Effector memory CD8-positive, alpha-beta T cell (primary cell): ENCODE measurements around the gene NDOR1.

Experiments used
- ATAC-seq: fragments of 150-1000 bp; cut with Tn5 transposase; replicated peaks from 2 replicates; pipeline ENCODE4 v1.10.0; 2021; ENCODE audit warnings: mild to moderate bottlenecking, moderate library complexity
- DNase-seq, 3 experiments: peaks; one replicate each; pipeline ENCODE4 v3.0.0; 2021
- H3K27ac Mint-ChIP-seq, 2 donors: one replicate each; pipeline ENCODE4 v1.8.0; 2022; ENCODE audit warnings: mild to moderate bottlenecking in 2 of 2, mixed read lengths in 2 of 2, moderate library complexity in 2 of 2
- H3K27me3 Mint-ChIP-seq, 2 donors: one replicate each; pipeline ENCODE4 v1.8.0; 2022; ENCODE audit warnings: mixed read lengths in 2 of 2
- H3K36me3 Mint-ChIP-seq: one replicate; pipeline ENCODE4 v1.8.0; 2022; ENCODE audit warnings: mild to moderate bottlenecking, moderate library complexity, mixed read lengths; ENCODE audit not compliant: insufficient read depth
- H3K4me1 Mint-ChIP-seq, 2 donors: one replicate each; pipeline ENCODE4 v1.8.0; 2022; ENCODE audit warnings: low read depth in 2 of 2, mixed read lengths in 2 of 2
- H3K4me3 Mint-ChIP-seq, 2 donors: one replicate each; pipeline ENCODE4 v1.8.0; 2022; ENCODE audit warnings: mild to moderate bottlenecking in 2 of 2, mixed read lengths in 2 of 2, moderate library complexity in 2 of 2
- H3K9me3 Mint-ChIP-seq, 2 donors: one replicate each; pipeline ENCODE4 v1.8.0; 2022; ENCODE audit warnings: mixed read lengths in 2 of 2

The NDOR1 gene

DNA sequence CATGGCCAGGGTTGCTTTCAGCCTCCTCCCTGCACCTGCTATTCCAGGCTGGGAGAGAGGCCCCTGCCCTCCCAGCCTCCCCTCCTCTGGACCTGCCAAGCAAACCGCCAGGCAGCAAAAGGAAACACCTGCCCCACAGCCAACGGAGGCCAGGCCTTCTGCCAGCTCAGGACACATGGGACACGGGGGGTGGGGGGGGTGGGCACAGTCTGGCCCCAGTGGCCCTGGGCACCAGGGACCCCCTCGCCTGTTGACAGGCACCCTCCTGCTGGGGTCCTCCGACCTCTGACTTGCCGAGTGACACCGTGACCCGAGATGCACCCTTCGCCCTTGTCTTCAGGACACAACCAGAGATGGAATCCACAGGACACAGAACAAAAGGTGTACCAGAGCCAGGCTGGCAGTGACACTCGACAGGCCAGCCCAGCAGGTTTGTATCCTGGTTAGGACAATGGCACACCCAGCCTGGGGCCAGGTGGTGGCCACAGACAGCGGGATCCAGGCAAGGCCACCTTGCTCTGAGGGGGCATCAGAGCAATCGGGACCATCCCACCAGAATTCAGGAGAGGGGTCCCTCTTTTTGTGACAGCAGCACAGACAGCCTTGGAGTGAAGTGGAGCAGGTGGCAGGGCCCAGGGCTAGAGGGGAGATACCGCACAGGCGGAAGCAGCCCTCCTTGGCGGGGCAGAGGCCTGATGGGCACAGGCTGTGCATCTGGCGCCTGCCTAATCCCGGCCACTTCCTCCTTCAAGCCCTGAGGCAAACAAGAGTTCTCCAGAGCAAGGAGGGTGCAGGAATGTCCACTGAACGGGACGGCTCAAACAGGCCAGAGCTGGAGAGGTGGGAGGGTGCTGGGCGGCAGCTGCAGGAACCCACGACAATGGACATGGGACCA lies 32.4 kb upstream of the NDOR1 start:
- Mint-ChIP-seq H3K4me1 (peaks cover 0 to 13% of the 10 kb centered on the region in 2 donors), H3K27me3 (peaks cover 0 to 29% of the 10 kb centered on the region in 2 donors), H3K9me3 (no peaks in the 10 kb centered on the region), H3K4me3 (no peak overlapping the region), H3K27ac (no peak overlapping the region), H3K36me3 (peaks cover 12% of the 10 kb centered on the region)
- ATAC-seq (no peak), DNase-seq (no peak)

DNA sequence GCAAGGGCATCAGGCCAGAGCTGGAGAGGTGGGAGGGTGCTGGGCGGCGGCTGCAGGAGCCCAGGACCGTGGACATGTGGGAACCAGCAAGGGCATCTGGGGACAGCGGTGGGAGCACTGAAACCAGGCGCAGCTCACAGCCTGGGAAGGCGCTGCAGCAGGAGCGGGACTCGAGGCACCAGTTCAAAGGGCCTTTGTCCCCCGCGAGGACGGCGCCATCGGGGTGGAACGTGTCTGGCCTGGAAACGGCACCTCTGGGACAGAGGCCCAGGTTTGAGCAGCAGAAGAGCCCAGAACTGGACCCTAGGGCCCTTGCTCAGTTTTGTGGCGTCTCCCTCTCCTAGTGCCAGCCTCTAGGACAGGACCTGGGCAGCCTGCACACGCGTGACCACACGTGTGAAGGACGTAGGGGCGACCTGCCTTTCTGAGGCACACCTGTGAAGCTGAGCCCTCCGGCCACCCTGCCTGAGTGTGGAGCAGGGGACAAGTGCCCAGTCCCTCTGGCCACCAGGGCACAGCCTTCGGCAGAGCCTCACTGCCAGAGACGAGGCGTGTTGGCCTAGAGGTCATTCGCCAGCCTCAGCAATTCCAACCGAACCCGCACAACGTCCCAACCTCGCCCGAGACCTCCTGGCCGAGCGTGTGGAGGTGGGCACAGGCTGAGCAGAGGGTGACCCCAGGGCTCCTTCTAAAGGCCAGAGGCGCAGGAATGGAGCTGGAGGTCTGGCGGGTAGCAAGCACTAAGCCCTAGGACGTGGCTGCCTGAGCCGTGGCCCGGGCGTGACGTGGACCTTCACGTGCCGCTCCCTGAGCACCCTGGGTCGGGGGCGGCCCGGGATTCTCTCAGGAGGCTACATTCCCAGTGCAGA lies 31.5 kb upstream of the NDOR1 start:
- no peak overlapping the region for H3K4me3 Mint-ChIP-seq
- ATAC-seq = no peak
- H3K4me1 Mint-ChIP-seq = peaks cover 0 to 10% of the 10 kb centered on the region in 2 donors
- DNase-seq = no peak
- no peaks in the 10 kb centered on the region for H3K9me3 Mint-ChIP-seq
- H3K27me3 Mint-ChIP-seq = peaks cover 0 to 29% of the 10 kb centered on the region in 2 donors
- peaks cover 13% of the 10 kb centered on the region for H3K36me3 Mint-ChIP-seq
- no peak overlapping the region for H3K27ac Mint-ChIP-seq

DNA sequence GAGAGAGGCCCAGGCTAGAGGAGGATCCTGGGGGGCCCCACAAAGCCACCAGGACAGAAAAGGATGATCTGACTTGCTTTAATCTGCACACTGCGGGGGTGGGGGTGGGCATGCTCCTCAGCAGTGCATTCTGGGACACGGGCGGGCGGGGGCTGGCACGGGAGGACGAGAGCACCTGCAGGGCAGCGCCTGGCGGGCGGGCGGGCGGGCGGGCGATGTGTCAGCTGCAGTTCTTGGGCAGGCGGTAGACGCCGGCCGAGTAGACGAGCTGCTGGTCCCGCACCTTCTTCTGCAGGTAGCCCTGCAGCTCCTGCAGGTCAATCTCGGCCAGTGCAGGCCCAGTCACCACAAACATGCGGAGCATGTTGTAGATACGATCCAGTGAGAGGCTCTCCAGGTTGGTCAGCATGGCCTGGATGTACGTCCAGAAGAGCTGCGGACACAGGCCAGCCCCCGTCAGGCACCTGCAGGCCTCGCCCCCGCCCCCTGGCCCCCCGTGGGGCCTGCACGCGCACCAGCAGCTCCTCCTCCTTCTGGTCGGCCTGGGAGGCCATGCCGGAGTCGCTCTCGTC lies 30.7 kb upstream of the NDOR1 start:
- Mint-ChIP-seq H3K27me3 (peaks cover 0 to 29% of the 10 kb centered on the region in 2 donors), H3K4me3 (no peak overlapping the region)
- no peak for DNase-seq

DNA sequence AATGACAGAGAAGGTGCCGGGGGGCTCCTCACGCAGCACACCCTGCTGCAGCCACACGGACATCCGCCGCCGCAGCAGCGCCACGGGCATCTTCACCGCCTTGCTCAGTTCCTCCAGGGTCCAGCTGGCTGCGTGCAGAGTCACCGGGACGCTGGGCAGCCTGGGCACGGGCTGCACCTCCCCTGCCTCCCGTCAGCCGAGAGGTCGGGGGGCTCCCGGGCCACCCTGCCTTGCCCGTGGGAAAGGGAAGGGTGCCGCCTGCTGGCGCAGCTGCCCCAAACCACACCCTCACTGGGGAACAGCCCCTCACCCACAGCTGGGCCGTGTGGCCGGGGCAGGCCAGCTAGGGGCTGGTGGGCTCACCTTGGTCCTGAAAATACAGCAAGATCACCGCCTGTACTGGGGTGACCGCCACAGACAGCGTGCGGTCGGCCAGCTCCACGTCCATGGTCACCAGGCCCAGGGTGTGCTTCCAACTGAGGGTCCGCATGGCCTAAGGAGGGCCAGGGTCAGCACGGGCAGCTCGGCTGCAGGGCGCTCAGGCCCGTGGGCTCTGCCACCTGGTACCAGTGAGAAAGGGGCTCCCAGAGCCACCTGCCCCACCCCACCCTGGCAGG lies 30.0 kb upstream of the NDOR1 start:
- DNase-seq (no peak), ATAC-seq (no peak)
- H3K4me1 Mint-ChIP-seq = peaks cover 0 to 10% of the 10 kb centered on the region in 2 donors
- H3K27ac Mint-ChIP-seq = no peak overlapping the region
- H3K36me3 Mint-ChIP-seq = peaks cover 15% of the 10 kb centered on the region
- peaks cover 0 to 23% of the 10 kb centered on the region in 2 donors for H3K27me3 Mint-ChIP-seq
- no peak overlapping the region for H3K4me3 Mint-ChIP-seq
- no peaks in the 10 kb centered on the region for H3K9me3 Mint-ChIP-seq

More for the DNA sequence above, 30.7 kb upstream of the NDOR1 start:
- Mint-ChIP-seq H3K27ac (no peak overlapping the region), H3K36me3 (peaks cover 15% of the 10 kb centered on the region), H3K4me1 (peaks cover 0 to 10% of the 10 kb centered on the region in 2 donors), H3K9me3 (no peaks in the 10 kb centered on the region)
- no peak for ATAC-seq

DNA sequence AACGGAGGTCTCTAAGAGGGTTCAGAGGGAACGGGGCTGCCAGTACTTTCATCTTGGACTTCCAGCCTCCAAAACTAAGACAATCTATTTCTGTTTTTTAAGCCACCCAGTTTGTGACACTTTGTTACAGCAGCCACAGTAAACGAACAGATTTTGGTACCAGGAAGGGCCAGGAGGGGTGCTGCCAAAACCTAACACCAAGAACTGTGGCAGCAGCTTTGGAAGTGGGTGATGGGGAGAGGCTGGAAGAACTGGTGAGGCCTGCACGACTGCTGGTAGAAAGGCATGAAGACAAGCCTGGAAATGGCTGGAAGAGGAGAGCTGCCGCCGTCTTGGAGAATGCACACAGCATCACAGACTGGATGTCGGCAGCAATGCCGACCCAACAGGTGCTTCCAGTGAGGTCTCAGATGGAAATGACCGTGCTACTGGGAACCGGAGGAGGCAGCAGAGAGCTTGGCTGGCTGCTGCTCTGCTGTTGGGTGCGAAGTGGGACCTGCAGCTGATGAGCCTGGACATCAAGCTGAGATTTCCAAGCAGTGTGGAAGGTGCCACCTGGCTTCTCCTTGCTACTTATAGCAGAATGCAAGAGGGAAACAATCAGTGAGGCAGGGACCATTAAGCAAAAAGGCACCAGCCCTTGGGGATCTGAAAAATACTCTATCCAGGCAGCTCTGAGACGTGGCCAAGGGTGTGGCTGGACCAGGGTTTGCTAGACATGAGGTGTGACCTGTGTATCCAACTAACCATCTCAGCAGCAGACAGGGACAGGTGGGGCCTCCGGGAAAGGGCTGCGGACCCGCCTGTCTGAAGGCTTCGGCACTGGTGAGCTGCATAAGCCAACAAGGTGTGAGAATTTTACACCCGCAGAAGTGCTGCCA lies 29.0 kb upstream of the NDOR1 start:
- ATAC-seq = peak; percentile 62
- peak overlapping the region in 1 of 2 donors; percentile 39 for H3K27ac Mint-ChIP-seq
- peaks cover 0 to 12% of the 10 kb centered on the region in 2 donors for H3K27me3 Mint-ChIP-seq
- peaks cover 23% of the 10 kb centered on the region for H3K36me3 Mint-ChIP-seq
- peaks cover 0 to 10% of the 10 kb centered on the region in 2 donors for H3K4me1 Mint-ChIP-seq
- H3K9me3 Mint-ChIP-seq = no peaks in the 10 kb centered on the region
- no peak overlapping the region for H3K4me3 Mint-ChIP-seq
- no peak for DNase-seq

- no peak for DNase-seq
- Mint-ChIP-seq H3K9me3 (no peaks in the 10 kb centered on the region), H3K4me1 (peaks cover 0 to 8% of the 10 kb centered on the region in 2 donors), H3K4me3 (no peak overlapping the region), H3K36me3 (peaks cover 33% of the 10 kb centered on the region), H3K27ac (no peak overlapping the region), H3K27me3 (peaks cover 0 to 3% of the 10 kb centered on the region in 2 donors)
- ATAC-seq = no peak
Observed at GRCh38 chr9:137178201-137178938, 27.1 kb upstream of the NDOR1 start.

- DNase-seq = no peak
- peaks cover 40% of the 10 kb centered on the region for H3K36me3 Mint-ChIP-seq
- peaks cover 1 to 8% of the 10 kb centered on the region in 2 donors for H3K4me1 Mint-ChIP-seq
- H3K9me3 Mint-ChIP-seq = no peaks in the 10 kb centered on the region
- H3K27me3 Mint-ChIP-seq = no peaks in the 10 kb centered on the region
- no peak for ATAC-seq
- H3K4me3 Mint-ChIP-seq = no peak overlapping the region
- H3K27ac Mint-ChIP-seq = no peak overlapping the region
Observed at GRCh38 chr9:137178939-137179630, 26.4 kb upstream of the NDOR1 start.

- H3K4me3 Mint-ChIP-seq = no peak overlapping the region
- no peaks in the 10 kb centered on the region for H3K9me3 Mint-ChIP-seq
- ATAC-seq (no peak), DNase-seq (no peak)
- no peak overlapping the region for H3K27ac Mint-ChIP-seq
- peaks cover 47% of the 10 kb centered on the region for H3K36me3 Mint-ChIP-seq
- H3K27me3 Mint-ChIP-seq = no peaks in the 10 kb centered on the region
- peaks cover 7 to 14% of the 10 kb centered on the region in 2 donors for H3K4me1 Mint-ChIP-seq
Observed at GRCh38 chr9:137179761-137180160, 25.7 kb upstream of the NDOR1 start.

DNA sequence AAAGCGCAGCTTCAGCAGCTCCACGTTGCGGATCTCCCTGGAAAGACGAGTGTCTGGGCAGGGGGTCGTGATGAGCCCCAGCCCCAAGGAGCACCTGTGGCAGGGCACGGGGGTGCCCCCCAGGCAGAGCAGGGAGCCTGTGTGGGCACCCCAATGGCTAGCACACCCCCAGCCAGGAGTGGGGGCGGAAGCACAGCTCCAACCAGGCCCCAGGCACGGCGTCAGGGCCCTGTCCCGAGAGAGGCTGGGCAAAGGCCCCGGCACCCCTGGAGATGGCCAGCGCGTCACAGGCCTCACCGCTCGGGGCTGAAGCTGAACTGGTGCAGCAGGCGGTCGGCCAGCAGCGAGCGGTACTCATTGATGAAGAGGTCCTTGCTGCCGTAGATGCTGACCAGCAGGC lies 25.0 kb upstream of the NDOR1 start:
- Mint-ChIP-seq H3K4me1 (peaks cover 7 to 16% of the 10 kb centered on the region in 2 donors), H3K9me3 (no peaks in the 10 kb centered on the region), H3K36me3 (peaks cover 48% of the 10 kb centered on the region), H3K27ac (no peak overlapping the region), H3K27me3 (no peaks in the 10 kb centered on the region), H3K4me3 (no peak overlapping the region)
- ATAC-seq (no peak), DNase-seq (no peak)

- ATAC-seq (no peak), DNase-seq (no peak)
- Mint-ChIP-seq H3K4me1 (peaks cover 11 to 12% of the 10 kb centered on the region in 2 donors), H3K27ac (no peak overlapping the region), H3K27me3 (no peaks in the 10 kb centered on the region), H3K36me3 (peaks cover 46% of the 10 kb centered on the region), H3K9me3 (no peaks in the 10 kb centered on the region), H3K4me3 (no peak overlapping the region)
Observed at GRCh38 chr9:137181680-137182079, 23.8 kb upstream of the NDOR1 start.

GRCh38 chr9:137182836-137183235 lies 22.7 kb upstream of the NDOR1 start:
- peaks cover 48% of the 10 kb centered on the region for H3K36me3 Mint-ChIP-seq
- no peaks in the 10 kb centered on the region for H3K27me3 Mint-ChIP-seq
- ATAC-seq = no peak
- peaks cover 20 to 21% of the 10 kb centered on the region in 2 donors for H3K4me1 Mint-ChIP-seq
- no peak for DNase-seq
- no peak overlapping the region for H3K4me3 Mint-ChIP-seq
- no peaks in the 10 kb centered on the region for H3K9me3 Mint-ChIP-seq
- H3K27ac Mint-ChIP-seq = no peak overlapping the region
